ENCODE results near the gene FAM186B.

DNA sequence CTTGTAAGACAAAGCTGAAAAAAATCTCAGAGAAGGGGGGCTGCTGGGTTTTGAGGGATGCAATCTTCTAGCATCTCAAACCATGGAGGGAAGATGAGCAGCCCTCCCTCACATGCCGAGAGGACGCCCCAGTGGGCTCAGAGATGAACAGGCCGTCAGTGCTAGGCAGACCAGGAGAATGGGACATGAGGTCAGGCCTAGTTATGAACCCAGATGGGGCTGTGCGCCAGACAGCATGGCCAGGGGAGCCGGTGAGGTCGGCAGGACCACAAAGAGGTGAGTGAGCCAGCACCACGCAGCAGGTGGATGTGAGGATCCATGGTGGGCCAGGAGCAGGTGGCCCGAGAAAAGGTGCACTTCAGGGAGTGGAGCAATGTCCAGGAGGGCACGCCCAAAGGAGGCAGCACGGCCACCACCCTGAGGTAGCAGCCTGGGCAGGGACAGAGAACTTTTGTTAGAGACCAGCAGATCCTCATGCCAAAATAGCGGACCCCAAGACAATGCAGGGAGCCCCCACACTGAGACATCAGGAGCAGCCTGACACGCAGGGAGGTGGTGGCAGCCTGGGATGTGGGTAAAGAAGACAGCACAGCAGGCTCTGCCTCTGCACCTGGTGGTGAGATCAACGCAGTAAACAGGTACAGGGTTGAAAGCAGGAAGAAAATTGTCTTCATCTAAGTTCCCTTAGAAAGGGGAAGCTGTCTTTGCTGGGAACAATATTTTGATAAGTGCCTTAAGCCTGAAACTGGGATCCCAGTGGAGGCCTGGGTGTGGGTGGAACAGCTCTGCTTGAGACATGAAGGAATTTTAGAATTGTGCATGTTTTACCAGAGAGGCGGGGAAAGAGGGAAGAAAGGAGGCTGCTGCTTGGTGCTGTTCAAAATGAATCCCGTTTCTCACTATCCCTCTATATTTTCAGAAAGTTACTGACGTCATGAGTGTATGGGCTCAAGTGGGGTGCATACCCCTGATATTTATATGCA lies 19.7 kb downstream of the FAM186B start:
- TF ChIP-seq CTCF (IDR thresholded peaks at IDR 0.05): no peak
- TF ChIP-seq POLR2A (IDR thresholded peaks at IDR 0.05): no peak

Data from Peyer's patch (tissue), 4 donors.